ENCODE data around the gene CD27. TPM values are rescaled to one million over a fixed set of nuclear protein-coding genes. Genes with fewer than 3 reads are reported as not detected.

Gene CD27
- total and polyA plus RNA-seq, 9 of the 15 experiments (the other 6 are each of a cell fraction or from before 2014, with no cell fraction given), result 0.24 TPM; not detected in 8

DNA sequence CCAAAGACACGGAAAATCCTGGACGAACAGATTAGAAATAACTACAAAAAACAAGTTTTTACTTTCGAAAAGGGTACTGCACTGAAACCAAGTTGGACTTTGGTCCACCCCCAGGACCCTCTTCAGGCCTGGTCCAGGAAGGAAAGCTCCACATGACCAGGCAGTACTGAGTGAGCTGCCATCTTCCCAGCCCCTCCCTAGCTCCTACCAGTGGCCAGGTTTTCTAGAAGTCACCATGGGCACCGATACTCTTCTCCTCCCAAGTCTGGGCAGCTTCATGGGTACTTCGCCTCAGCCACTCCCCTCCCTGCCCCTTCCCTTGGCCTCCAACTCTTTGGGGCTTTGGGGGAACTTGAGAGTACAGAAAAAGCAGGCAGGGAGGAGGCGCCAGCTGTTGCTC, 19.1 kb downstream of the CD27 start (continued):
- TF ChIP-seq, protein P1, sequence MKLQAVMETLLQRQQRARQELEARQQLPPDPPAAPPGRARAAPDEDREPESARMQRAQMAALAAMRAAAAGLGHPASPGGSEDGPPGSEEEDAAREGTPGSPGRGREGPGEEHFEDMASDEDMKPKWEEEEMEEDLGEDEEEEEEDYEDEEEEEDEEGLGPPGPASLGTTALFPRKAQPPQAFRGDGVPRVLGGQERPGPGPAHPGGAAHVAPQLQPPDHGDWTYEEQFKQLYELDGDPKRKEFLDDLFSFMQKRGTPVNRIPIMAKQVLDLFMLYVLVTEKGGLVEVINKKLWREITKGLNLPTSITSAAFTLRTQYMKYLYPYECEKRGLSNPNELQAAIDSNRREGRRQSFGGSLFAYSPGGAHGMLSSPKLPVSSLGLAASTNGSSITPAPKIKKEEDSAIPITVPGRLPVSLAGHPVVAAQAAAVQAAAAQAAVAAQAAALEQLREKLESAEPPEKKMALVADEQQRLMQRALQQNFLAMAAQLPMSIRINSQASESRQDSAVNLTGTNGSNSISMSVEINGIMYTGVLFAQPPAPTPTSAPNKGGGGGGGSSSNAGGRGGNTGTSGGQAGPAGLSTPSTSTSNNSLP (IDR thresholded peaks at IDR 0.05; ENCODE audit: borderline replicate concordance, low read depth, low read length), result no peak
- no peak for TF ChIP-seq ZNF764 (CRISPR knock-in tag; IDR thresholded peaks at IDR 0.05; ENCODE audit: low read depth)
- no peak for TF ChIP-seq YBX1 (IDR thresholded peaks at IDR 0.05)

DNA sequence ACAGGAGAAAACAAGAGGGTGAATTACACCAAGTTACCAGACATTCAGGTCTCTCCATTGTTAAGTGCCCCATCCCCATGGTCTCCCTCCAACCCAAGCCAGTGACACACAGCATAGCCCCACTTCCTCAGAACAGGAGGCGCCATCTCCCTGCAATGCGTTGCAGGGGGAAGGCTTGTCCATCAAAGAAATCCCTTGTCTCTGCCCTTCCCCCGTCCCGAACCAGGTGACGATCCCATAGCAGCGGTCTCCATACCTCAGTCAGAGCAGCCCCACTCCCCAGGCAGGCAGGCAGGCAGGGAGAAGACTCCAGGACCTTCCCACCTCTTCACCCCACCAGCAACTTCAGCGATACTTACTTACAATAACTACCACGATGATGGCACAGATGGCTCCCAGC, 19.8 kb downstream of the CD27 start:
- Histone ChIP-seq H3K4me2 (ENCODE audit: insufficient read depth, low read length) (no peak overlapping the region), H3K9ac (ENCODE audit: insufficient read depth in 1 of 2, low read depth in 2 of 2, low read length in 2 of 2) (no peak overlapping the region), H4K20me1 (replicated peaks; ENCODE audit: control insufficient read depth, insufficient read depth, low read length) (no peaks in the 10 kb centered on the region), H3K36me3 (ENCODE audit: control insufficient read depth, insufficient read depth, low read length) (peaks cover 14% of the 10 kb centered on the region; the same call in 2 of the 3 replicates), H3K4me3 (no peak overlapping the region), H3K27me3 (ENCODE audit: control insufficient read depth in 2 of 2, insufficient read depth in 2 of 2, low read length in 2 of 2) (no peaks in the 10 kb centered on the region), H3K79me2 (ENCODE audit: control insufficient read depth, insufficient read depth, low read length) (no peaks in the 10 kb centered on the region), H3K4me1 (replicated peaks in 1 of 2; ENCODE audit: control insufficient read depth in 2 of 2, insufficient read depth in 2 of 2, low read length in 2 of 2) (peaks cover 0 to 4% of the 10 kb centered on the region in 2 experiments; a peak in 3 of 5 replicates), H3K9me3 (replicated peaks; ENCODE audit: control insufficient read depth, insufficient read depth, low read depth, low read length) (no peaks in the 10 kb centered on the region), H3K27ac (ENCODE audit: extremely low read depth, low read depth, low read length) (no peak overlapping the region), H2AFZ (ENCODE audit: low read depth, low read length) (no peak overlapping the region), H3K9me1 (ENCODE audit: control insufficient read depth, insufficient read depth, low read length) (no peaks in the 10 kb centered on the region)
- no peak for DNase-seq (ENCODE audit: extremely low read depth in 1 of 4, low spot score in 3 of 4)
- 76% methylated on average over 7 of the region's 8 CpGs for whole genome bisulfite sequencing (ENCODE audit: insufficient coverage, low coverage, missing lambda C conversion rate)
- ATAC-seq, result no peak
- ChIA-PET CTCF (ENCODE audit: low intra/inter-chr PET ratio) (interaction anchor here (0.6 to 3.1 kb wide), 4 partner anchors 41 to 142 kb away, joined by 3 to 19 read pairs (median 8); no protein-coding TSS in a partner anchor), POLR2A (interaction anchor here (0.6 kb wide), 1 partner anchor 122 kb away, joined by 3 read pairs; no protein-coding TSS in a partner anchor)
- no peak for FAIRE-seq
- intact Hi-C loops (cut with micrococcal nuclease), result no loop called here
- no TSS peak for BruUV-seq (replicated peaks)
- in situ Hi-C loops (cut with MboI), result loop anchor here (5.0 to 25.0 kb wide), 2 partner anchors 42 to 402 kb away; no protein-coding TSS in a partner anchor
- TF ChIP-seq ELF1 (tag; IDR thresholded peaks at IDR 0.05) (no peak), ZC3H11A (IDR thresholded peaks at IDR 0.05; ENCODE audit: low read depth, low read length) (no peak), KLF10 (CRISPR knock-in tag; IDR thresholded peaks at IDR 0.05) (no peak), ZC3H4 (CRISPR knock-in tag; IDR thresholded peaks at IDR 0.05; ENCODE audit: borderline replicate concordance) (no peak), SRF (CRISPR knock-in tag; IDR thresholded peaks at IDR 0.05) (no peak), ZNF253 (CRISPR knock-in tag; conservative IDR thresholded peaks at IDR 0.05) (no peak), POLR2A (conservative IDR thresholded peaks at IDR 0.05) (no peak), EWSR1 (IDR thresholded peaks at IDR 0.05; ENCODE audit: borderline replicate concordance, low read depth, partially characterized antibody) (no peak)
- TF ChIP-seq, protein P2, sequence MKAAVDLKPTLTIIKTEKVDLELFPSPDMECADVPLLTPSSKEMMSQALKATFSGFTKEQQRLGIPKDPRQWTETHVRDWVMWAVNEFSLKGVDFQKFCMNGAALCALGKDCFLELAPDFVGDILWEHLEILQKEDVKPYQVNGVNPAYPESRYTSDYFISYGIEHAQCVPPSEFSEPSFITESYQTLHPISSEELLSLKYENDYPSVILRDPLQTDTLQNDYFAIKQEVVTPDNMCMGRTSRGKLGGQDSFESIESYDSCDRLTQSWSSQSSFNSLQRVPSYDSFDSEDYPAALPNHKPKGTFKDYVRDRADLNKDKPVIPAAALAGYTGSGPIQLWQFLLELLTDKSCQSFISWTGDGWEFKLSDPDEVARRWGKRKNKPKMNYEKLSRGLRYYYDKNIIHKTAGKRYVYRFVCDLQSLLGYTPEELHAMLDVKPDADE (conservative IDR thresholded peaks at IDR 0.05; ENCODE audit: control insufficient read depth, low read depth, low read length), result no peak
- TF ChIP-seq, protein P3, sequence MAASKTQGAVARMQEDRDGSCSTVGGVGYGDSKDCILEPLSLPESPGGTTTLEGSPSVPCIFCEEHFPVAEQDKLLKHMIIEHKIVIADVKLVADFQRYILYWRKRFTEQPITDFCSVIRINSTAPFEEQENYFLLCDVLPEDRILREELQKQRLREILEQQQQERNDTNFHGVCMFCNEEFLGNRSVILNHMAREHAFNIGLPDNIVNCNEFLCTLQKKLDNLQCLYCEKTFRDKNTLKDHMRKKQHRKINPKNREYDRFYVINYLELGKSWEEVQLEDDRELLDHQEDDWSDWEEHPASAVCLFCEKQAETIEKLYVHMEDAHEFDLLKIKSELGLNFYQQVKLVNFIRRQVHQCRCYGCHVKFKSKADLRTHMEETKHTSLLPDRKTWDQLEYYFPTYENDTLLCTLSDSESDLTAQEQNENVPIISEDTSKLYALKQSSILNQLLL (CRISPR knock-in tag; IDR thresholded peaks at IDR 0.05; ENCODE audit: borderline replicate concordance), result no peak
- TF ChIP-seq, protein P4, sequence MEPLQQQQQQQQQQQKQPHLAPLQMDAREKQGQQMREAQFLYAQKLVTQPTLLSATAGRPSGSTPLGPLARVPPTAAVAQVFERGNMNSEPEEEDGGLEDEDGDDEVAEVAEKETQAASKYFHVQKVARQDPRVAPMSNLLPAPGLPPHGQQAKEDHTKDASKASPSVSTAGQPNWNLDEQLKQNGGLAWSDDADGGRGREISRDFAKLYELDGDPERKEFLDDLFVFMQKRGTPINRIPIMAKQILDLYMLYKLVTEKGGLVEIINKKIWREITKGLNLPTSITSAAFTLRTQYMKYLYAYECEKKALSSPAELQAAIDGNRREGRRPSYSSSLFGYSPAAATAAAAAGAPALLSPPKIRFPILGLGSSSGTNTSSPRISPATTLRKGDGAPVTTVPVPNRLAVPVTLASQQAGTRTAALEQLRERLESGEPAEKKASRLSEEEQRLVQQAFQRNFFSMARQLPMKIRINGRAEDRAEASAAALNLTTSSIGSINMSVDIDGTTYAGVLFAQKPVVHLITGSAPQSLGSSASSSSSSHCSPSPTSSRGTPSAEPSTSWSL (CRISPR knock-in tag; IDR thresholded peaks at IDR 0.05; ENCODE audit: borderline replicate concordance), result no peak

Measured in K562 (cell line).